Endothelial cell of umbilical vein (primary cell): ENCODE results near the gene TMEM121. TPM values are rescaled to one million over a fixed set of nuclear protein-coding genes. Genes with fewer than 3 reads are reported as not detected.

Experiments used
- BruUV-seq: library from RNA; stranded (reverse); fragments of 400-500 nt; replicated peaks from 2 replicates; lab custom pipeline; 2021; lab: Mats Ljungman, UMichigan
- CTCF ChIA-PET: fragments of 300-600, 350-600 bp; sonication (Branson Sonifier 250); formaldehyde crosslinking; loops from one replicate; lab custom pipeline; 2021; ENCODE audit warnings: antibody characterized with exemption, inconsistent platforms; lab: Charles Lee
- POLR2A ChIA-PET: fragments of 300-600, 350-600 bp; sonication (Branson Sonifier 250); formaldehyde crosslinking; loops from one replicate; lab custom pipeline; 2021; ENCODE audit warnings: antibody characterized with exemption, inconsistent platforms; lab: Charles Lee
- DNase-seq: peaks from one replicate; pipeline ENCODE4 v3.0.0-alpha.2; 2011; ENCODE audit warnings: low read depth, low spot score
- FAIRE-seq: peaks from 2 replicates; lab custom pipeline; 2011; peaks lifted over from hg19 to GRCh38; lab: Jason Lieb, UNC
- H2AFZ ChIP-seq: 2 replicates; pipeline ENCODE4 v1.6.0; 2012; ENCODE audit warnings: low read depth, low read length, control low read depth, inconsistent platforms
- H3K27ac ChIP-seq: 2 replicates; pipeline ENCODE4 v1.5.1; 2011; ENCODE audit warnings: low read depth, mild to moderate bottlenecking, control low read depth, low read length, moderate library complexity; ENCODE audit not compliant: insufficient read depth
- H3K27me3 ChIP-seq, 2 experiments: 2 replicates each; pipeline versions ENCODE4 v1.6.0 to v1.6.1; 2011; ENCODE audit warnings: low read length in 2 of 2, mixed read lengths in 1 of 2; ENCODE audit not compliant: control insufficient read depth in 2 of 2, insufficient read depth in 2 of 2
- H3K36me3 ChIP-seq, 2 experiments: 2 replicates in 1 of 2; 3 replicates in 1 of 2; pipeline ENCODE4 v1.5.1; 2011; ENCODE audit warnings: low read length in 2 of 2, mild to moderate bottlenecking in 1 of 2, moderate library complexity in 1 of 2; ENCODE audit not compliant: control insufficient read depth in 2 of 2, insufficient read depth in 2 of 2; ENCODE audit errors: extremely low read depth in 1 of 2
- H3K4me1 ChIP-seq: 3 replicates; pipeline ENCODE4 v1.5.1; 2011; ENCODE audit warnings: mild to moderate bottlenecking, low read length; ENCODE audit not compliant: control insufficient read depth, insufficient read depth; ENCODE audit errors: extremely low read depth
- H3K4me2 ChIP-seq: 2 replicates; pipeline ENCODE4 v1.6.1; 2011; ENCODE audit warnings: low read length, control low read depth, mixed read lengths; ENCODE audit not compliant: insufficient read depth
- H3K4me3 ChIP-seq, 3 experiments: fragments of 200-600 bp in 1 of 3; sonication (generic), shearing (Covaris generic) in 1 of 3; replicated peaks in 1 of 3; 2 replicates each; pipeline ENCODE4 v1.5.1; 2011 to 2016; ENCODE audit warnings: control low read depth in 3 of 3, low read length in 3 of 3, mild to moderate bottlenecking in 2 of 3, inconsistent platforms in 1 of 3, low read depth in 1 of 3, moderate library complexity in 1 of 3; ENCODE audit not compliant: insufficient read depth in 1 of 3
- H3K79me2 ChIP-seq: 2 replicates; pipeline ENCODE4 v1.6.0; 2012; ENCODE audit warnings: low read length, inconsistent platforms; ENCODE audit not compliant: control insufficient read depth, insufficient read depth
- H3K9ac ChIP-seq: replicated peaks from 2 replicates; pipeline ENCODE3; 2011; ENCODE audit warnings: low read length, control low read depth; ENCODE audit not compliant: insufficient read depth; ENCODE audit errors: extremely low read depth
- H3K9me1 ChIP-seq: replicated peaks from 3 replicates; pipeline ENCODE4 v1.6.0; 2011; ENCODE audit warnings: mild to moderate bottlenecking, low read length; ENCODE audit not compliant: control insufficient read depth, insufficient read depth; ENCODE audit errors: extremely low read depth
- H3K9me3 ChIP-seq: replicated peaks from 2 replicates; pipeline ENCODE4 v1.5.1; 2012; ENCODE audit warnings: low read length, inconsistent platforms; ENCODE audit not compliant: control insufficient read depth, insufficient read depth
- H4K20me1 ChIP-seq: replicated peaks from 2 replicates; pipeline ENCODE3; 2011; ENCODE audit warnings: mild to moderate bottlenecking, low read length; ENCODE audit not compliant: control insufficient read depth, insufficient read depth; ENCODE audit errors: extremely low read depth
- CTCF ChIP-seq, 2 donors: IDR thresholded peaks; 1 replicate in 1 of 2; 2 replicates in 1 of 2; pipeline ENCODE4 v1.5.1; 2011; ENCODE audit warnings: low read length in 2 of 2, mild to moderate bottlenecking in 2 of 2, moderate library complexity in 2 of 2, control low read depth in 1 of 2, inconsistent platforms in 1 of 2, low read depth in 1 of 2; ENCODE audit not compliant: insufficient read depth in 1 of 2; ENCODE audit errors: extremely low read depth in 1 of 2
- FOS ChIP-seq: IDR thresholded peaks from 2 replicates; pipeline ENCODE4 v1.6.1; 2011; ENCODE audit warnings: mild to moderate bottlenecking, low read length, moderate library complexity, borderline replicate concordance; ENCODE audit not compliant: insufficient read depth
- GATA2 ChIP-seq: IDR thresholded peaks from 2 replicates; pipeline ENCODE4 v1.7.0; 2011; ENCODE audit warnings: low read depth, mild to moderate bottlenecking, moderate library complexity, mixed read lengths, low read length; ENCODE audit not compliant: insufficient read length, insufficient read depth
- JUN ChIP-seq: IDR thresholded peaks from 2 replicates; pipeline ENCODE4 v1.6.1; 2011; ENCODE audit warnings: borderline replicate concordance, low read depth; ENCODE audit not compliant: insufficient read length, insufficient read depth
- MAX ChIP-seq: IDR thresholded peaks from 2 replicates; pipeline ENCODE4 v1.6.1; 2011; ENCODE audit not compliant: insufficient read depth, insufficient read length
- POLR2A ChIP-seq: IDR thresholded peaks from 2 replicates; pipeline ENCODE4 v1.6.1; 2012; ENCODE audit warnings: low read depth, mild to moderate bottlenecking, control low read depth, low read length
- POLR2AphosphoS5 ChIP-seq: IDR thresholded peaks from 2 replicates; pipeline ENCODE4 v1.6.1; 2012; ENCODE audit warnings: low read depth, mild to moderate bottlenecking, control low read depth, low read length, moderate library complexity; ENCODE audit not compliant: insufficient read depth
- dilution Hi-C: fragments of 300-500 bp; cut with MboI; formaldehyde crosslinking; loops from one replicate; pipeline ENCODE4 v1.15.0; 2019; ENCODE audit warnings: low sequenced_read_pairs; ENCODE audit not compliant: extremely low pct_ligation_motif_present
- intact Hi-C: fragments of 100-400 bp; cut with micrococcal nuclease; formaldehyde crosslinking; loops from one replicate; pipeline ENCODE4 v1.10.0; 2022
- polyA plus RNA-seq, 4 experiments: library from polyadenylated mRNA; depleted of rRNA in 3 of 4; stranded (reverse) in 3 of 4; unstranded in 1 of 4; fragments of >200 nt; gene quantifications; 2 replicates each; pipeline versions ENCODE4 v1.2.1 to v1.2.3, GENCODE V29; 2011 to 2012; ENCODE audit warnings: missing spikeins in 1 of 4
- total RNA-seq: library from RNA; stranded (reverse); gene quantifications from 2 replicates; pipeline ENCODE4 v1.2.3, GENCODE V29; 2021

The TMEM121 gene
- total and polyA plus RNA-seq, 2 donors (not counting 3 experiments of a cell fraction or from before 2014, with no cell fraction given) = 4.8 to 7.7 TPM

- Histone ChIP-seq H3K9ac (no peak overlapping the region), H3K27me3 (no peaks in the 10 kb centered on the region), H3K27ac (no peak overlapping the region), H4K20me1 (no peaks in the 10 kb centered on the region), H3K4me2 (no peak overlapping the region), H3K4me1 (no peaks in the 10 kb centered on the region), H3K79me2 (no peaks in the 10 kb centered on the region), H3K9me1 (no peaks in the 10 kb centered on the region), H3K4me3 (no peak overlapping the region), H3K36me3 (no peaks in the 10 kb centered on the region), H2AFZ (no peak overlapping the region), H3K9me3 (no peaks in the 10 kb centered on the region)
- no TSS peak for BruUV-seq
- FAIRE-seq = no peak
- POLR2A ChIA-PET = no interaction called here
- TF ChIP-seq MAX (no peak), JUN (no peak), FOS (no peak), CTCF (IDR thresholded peaks at IDR 0.05; ENCODE audit: extremely low read depth in 1 of 2, insufficient read depth in 1 of 2, low read depth in 1 of 2, low read length in 2 of 2) (no peak)
- no peak for DNase-seq
- CTCF ChIA-PET = no interaction called here
- intact Hi-C loops = no loop called here
- dilution Hi-C loops = no loop called here
Measured at GRCh38 chr14:105576525-105577088, 50.2 kb downstream of the TMEM121 start.

GRCh38 chr14:105577314-105577861 lies 51.0 kb downstream of the TMEM121 start:
- BruUV-seq = no TSS peak
- dilution Hi-C loops = no loop called here
- no peak overlapping the region for H3K4me2 ChIP-seq

More at GRCh38 chr14:105577314-105577861, 51.0 kb downstream of the TMEM121 start:
- no peak overlapping the region for H3K9ac ChIP-seq
- ChIA-PET POLR2A (no interaction called here), CTCF (no interaction called here)
- H4K20me1 ChIP-seq = no peaks in the 10 kb centered on the region
- no peaks in the 10 kb centered on the region for H3K4me1 ChIP-seq
- intact Hi-C loops = no loop called here
- H3K4me3 ChIP-seq = no peak overlapping the region
- DNase-seq (no peak), FAIRE-seq (no peak)
- no peaks in the 10 kb centered on the region for H3K79me2 ChIP-seq
- no peak overlapping the region for H3K27ac ChIP-seq
- H3K9me3 ChIP-seq = no peaks in the 10 kb centered on the region
- H2AFZ ChIP-seq = no peak overlapping the region
- TF ChIP-seq CTCF (IDR thresholded peaks at IDR 0.05; ENCODE audit: extremely low read depth in 1 of 2, insufficient read depth in 1 of 2, low read depth in 1 of 2, low read length in 2 of 2) (no peak), POLR2AphosphoS5 (no peak), JUN (no peak), FOS (no peak), MAX (no peak), POLR2A (no peak), GATA2 (no peak)
- H3K27me3 ChIP-seq = no peaks in the 10 kb centered on the region
- no peaks in the 10 kb centered on the region for H3K36me3 ChIP-seq
- H3K9me1 ChIP-seq = no peaks in the 10 kb centered on the region
